Measurements from ENCODE around the gene SOCS6.
"Not testable (repeated sequence)": the region's sequence is repeated elsewhere in the genome, so short reads cannot be mapped to it uniquely, and the experiment has no call there.

The SOCS6 gene

DNA sequence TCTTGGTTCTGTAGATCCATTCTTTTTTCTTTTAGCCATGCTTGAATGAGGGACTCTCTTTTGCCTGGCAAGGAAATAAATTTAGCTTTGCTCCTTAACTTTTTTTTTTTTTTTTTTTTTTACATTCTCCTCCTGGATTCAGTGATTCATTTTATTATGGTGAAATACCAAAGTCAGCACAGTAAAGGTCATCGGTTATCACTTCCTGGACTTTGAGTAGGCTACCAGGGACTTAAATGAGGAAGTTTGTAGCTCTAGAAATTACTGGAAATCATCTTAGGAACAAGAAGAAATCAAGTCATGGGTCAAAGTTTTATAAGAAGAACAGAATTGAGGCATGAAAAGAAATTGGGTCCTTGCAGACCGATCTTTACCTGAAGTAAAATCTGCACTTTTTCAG is 75.0 kb downstream of the SOCS6 start:
- no peak for DNase-seq

DNA sequence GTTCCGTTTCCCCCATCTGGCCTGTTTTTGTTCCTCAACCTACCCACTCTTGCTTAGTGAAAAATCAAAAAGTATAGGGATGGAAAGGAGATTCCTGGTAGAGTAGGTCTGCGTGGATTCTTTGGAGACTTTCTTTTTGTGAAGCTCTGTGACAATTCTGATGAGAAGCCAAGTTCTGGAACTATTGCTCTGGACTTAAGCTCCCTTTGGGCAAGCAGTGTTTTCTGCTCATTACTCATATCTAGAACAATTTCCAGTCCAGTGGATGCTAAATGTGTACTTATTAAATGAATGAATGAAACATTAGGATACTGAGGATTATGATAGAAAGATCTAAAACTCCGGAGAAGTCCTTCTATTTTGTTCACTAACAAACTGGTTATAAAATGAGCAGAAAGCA is 76.5 kb downstream of the SOCS6 start:
- DNase-seq: no peak

DNA sequence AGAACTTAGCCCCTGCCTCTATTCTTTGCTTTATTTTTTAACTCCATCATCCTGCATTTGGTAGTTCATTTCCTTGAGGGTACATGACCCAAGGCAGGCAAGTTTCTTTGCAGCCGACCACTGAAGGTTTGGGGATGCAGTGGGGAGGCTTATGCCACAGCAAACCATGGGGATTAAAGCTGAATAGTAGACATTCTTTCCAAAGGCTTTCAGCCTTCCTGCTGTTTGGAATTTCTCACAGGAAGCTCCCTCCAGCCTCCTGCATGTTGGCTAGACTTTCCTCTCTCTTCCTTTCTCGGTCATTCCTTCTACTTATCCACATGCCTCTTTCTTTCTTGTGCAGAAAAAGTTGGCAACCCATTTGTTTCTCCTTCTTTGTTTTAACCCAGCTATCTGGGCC is 77.3 kb downstream of the SOCS6 start:
- DNase-seq: no peak

DNA sequence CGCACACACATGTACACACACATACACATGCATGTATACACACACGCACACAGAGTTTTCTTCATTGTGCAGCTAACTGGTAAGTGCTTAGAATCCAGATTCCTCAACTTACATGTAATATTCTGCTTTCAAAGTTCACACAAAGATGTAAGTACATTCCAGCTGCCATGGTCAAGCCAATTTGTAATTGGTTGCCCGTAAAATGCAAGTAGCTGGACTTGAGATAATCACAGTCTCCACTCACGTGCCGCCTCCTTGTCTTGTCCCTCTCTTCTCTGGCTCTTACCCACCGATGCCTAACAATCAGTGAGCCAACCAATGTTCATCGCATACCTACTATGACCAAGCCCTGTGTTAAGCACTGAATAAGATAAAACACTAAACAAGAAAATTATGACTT is 77.8 kb downstream of the SOCS6 start:
- DNase-seq: no peak

DNA sequence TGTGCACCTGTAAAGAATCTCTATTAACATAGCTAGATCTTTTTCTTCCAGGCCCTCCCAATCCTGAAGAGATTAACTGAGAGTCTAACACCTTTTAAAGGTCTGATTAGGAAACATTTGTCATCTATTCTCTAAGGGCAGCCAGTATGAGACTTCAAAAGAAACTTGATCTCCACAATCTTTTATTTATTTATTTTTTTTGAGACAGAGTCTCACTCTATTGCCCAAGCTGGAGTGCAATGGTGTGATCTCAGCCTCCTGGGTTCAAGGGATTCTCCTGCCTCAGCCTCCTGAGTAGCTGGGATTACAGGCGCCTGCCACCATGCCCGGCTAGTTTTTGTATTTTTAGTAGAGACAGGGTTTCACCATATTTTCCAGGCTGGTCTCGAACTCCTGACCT is 78.5 kb downstream of the SOCS6 start:
- not testable (repeated sequence) for DNase-seq

DNA sequence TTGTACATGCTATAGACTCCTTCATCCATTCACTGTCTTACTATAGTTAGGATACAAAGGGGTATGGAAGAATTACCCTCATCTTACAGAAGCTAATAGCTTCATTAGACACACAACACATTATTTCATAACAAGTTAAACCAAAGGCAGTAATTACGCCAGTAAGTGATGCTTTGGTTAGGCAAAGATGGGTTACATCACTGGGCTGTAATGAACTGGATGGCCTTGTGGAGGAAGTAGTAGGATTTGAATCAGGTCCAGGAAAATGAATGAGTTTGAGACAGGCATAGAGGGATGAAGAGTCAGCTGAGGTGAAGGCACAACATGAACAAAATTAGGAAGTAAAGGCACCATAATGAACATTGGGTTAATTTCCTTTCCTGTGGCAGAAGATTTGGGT is 80.1 kb downstream of the SOCS6 start:
- DNase-seq: no peak

DNA sequence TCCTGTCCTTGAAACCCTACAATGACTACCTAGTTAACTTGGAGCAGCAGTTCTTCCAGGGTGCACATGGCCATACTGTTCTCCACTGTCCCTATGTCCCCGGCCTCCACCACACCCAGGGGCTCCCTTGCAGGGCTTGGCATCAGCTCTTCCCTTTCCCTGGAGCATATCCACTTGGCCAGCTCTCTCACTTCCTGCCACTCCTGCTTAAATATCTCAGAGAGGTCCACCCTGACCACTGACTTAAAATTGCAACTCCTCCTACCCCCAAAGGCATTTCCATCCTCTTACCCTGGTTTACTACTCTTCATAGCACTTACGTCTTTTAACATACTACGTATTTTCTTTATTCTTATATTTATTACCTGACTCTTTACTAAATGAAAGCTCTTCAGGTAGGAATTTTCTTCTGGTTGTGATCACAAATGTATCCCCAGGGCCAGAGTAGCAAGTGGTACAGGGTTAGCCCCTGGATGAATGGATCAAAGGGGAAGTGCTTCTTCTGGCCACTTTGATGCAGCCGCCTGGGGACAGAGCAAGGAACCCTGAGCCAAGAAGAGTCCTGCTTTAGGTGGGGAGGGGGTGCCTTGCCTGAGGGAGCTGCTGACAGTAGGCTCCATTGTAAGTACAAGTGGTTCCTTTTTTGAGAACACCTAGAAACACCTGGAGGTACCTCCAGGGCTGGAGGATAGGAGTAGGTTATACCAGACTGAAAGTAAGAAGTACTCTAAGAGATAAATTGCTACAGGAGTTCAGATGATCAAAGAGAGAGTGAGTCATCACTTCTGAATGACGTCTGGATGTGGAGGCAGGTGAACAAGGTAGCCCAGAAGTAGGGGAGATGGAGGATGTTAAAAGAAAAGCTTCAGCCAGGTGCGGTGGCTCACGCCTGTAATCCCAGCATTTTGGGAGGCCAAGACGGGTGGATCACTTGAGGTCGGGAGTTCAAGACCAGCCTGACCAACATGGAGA is 82.2 kb downstream of the SOCS6 start:
- no peak for DNase-seq

DNA sequence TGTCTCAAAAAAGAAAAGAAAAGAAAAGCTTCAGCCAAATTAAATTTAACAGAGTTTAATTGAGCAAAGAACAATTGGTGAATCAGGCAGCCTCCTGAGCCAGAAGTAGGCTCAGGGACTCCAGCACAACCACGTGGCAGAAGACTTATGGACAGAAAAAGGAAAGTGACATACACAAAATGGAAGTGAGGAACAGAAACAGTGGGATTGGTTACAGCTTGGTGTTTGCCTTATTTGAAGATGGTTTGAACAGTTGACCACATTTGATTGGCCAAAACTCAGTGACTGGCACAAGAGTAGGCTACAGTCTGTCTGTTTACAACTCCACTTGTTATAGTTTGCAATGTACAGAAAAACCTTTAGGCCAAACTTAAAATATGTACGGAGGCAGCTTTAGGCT is 83.1 kb downstream of the SOCS6 start:
- DNase-seq: no peak

DNA sequence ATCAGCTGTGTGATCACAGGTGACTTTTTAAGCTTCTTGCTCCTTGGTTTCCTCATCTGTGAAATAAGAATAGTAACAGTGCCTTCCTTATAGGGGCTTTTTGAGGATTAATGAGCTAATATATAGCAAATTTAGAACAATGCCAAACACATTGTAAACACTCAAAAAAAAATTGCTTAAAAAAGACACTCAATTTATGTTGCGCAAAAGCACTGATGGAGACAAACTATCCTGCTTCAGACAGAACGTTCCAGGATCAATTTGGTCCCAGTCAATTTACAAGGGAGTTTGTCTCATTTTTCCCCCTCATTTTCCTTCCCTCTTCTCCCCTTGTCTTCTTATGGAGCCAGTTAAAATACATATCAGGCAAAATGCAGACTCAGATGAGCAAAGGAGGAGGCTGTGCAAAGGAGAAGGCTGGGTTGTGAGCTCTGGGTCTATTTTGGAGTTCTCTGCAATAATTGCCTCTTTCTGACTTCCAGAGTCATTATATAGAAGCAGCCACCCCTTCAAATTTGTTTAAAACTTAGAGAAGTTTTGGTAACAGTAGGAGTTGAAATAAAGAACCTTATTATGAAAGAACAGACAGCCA is 83.7 kb downstream of the SOCS6 start:
- no peak for DNase-seq

DNA sequence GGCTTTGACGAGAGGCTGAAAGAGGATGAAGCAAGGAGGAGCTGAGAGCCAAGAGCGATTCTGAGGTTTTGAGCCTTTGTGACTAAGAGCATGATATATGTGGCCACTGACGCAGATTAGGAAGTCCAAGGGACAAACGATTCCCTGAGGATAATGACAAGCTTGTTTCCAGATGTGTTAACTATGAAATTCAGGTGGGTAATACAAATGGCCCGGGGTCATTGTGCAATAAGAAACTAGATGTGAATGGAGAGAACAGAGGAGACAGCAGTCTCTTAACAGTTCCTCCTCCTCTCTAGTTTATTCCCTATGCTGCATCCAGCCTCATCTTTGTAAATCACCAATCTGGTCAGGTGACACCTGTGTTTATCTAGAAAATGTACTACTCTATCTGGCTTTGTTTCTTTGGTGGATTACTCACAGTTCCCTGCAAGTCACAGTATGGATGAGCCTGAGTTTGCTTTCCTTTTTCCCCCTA is 84.2 kb downstream of the SOCS6 start:
- DNase-seq: no peak

DNA sequence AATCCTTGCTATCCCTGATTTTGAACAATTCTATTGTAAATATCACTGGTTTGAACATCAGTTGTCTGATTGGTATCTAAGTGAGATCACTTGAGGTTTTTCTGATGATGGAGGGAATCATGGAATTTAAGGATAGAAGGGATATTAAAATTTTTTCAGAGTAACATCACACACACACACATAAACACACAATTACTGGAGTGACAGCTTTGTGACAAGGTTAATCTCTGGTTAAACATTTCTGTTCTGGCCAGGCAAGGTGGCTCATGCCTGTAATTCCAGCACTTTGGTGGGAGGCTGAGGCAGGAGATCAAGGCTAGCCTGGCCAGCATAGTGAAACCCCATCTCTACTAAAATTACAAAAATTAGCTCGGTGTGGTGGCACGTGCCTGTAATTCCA is 85.3 kb downstream of the SOCS6 start:
- no peak for DNase-seq

DNA sequence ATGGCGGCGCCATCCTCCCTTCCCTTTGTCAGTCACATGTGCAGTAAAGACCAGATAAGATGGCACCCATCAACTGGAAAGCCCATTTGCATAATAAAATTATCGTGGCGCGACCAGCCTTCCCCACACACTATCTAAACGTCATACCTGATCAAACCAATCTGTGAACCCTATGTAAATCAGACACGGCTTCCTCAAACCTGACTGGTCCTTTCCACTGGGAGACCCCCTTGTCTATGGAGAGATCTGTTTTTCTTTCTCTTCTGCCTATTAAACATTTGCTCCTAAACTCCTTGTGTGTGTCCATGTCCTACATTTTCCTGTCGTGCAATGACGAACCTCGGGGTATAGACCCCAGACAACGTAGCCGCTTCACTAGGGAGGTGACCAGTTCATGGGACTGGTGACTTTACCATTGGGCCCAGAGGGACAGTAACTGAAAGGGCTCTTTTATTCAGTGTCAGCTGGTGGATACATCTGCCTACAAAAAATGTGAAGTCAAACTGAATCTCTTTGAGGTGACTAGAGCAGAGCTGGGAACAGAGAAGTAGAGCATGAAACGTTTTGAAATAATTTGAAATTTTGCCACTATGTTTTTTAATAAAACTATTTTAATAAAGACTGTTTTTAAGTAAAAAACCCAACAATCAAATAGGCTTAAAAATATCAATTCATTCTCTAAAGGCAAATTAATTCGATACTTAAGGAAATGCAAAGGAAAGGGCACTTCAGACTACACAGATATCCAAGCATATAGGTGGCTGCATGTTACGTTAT is 87.5 kb downstream of the SOCS6 start:
- no peak for DNase-seq

DNA sequence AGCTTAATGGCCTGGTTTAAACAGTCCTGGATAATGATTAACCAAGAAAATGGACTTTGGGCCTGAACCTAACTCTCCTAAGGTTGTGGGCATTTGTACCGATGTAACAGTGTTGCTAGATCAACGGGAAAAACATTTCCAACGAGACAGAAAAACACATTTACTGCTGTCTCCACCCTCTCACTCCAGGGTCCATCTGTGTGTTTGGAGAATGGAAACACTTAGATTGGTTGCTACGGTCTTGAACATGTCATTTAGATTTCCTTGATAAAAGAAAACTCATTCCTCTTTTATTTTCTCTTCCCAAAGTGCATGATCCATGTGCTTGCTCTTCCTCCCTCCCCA is 88.0 kb downstream of the SOCS6 start:
- DNase-seq: no peak

DNA sequence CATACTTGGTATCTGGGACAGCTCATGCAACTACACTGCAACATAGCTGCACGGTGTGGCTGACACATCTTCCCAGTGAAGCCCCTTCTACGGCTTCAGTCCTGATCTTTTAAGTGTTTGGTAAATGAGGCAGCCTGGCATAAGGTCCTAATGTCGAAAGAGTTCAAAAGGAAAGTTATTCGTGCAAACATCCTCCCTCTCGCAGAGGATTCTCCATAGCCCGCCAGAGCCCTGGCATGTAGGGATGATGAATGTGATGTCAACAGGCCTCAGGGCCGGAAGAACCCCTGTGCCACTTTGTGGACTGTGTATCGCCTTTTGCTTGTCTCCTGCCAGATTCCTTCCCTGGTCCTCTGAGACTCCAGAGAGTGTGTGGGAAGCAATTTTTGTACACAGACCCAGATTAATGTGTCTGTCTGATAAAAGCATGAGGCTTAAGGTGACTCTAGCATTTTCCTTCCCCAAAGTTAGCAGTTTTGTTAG is 88.5 kb downstream of the SOCS6 start:
- DNase-seq: no peak

DNA sequence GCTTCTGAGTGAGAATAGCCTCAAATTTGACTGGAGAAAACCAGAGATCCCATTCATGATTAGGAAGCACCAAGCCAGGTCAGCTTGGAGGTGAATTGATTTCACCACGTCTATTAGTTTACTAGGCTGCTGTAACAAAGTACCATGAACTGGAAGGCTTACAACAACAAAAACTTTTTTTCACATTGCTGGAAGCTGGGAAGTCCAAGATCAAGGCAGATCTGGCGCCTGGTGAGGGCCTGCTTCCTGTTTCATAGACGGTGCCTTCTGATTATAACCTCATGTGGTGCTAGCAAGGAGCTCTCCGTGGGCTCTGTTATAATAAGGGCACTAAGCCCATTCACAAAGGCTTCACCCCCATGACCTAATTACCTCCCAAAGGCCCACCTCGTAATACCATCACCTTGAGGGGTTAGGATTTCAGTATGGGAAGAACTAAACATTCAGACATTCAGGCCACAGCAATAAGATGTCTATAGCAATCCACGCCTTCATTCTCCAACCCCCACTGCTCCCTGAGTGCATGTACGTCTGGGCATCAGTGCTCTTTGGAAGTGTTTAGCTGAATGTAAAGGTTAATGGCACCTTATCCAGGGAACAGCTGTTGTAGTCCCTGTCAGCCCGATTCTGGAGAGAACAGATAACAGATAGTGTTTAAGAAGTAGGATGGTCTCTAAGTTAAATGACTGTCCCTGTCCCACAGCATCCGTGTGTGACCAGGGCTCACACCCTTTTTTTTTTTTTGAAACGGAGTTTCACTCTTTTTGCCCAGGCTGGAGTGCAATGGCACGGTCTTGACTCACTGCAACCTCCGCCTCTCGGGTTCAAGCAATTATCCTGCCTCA is 89.2 kb downstream of the SOCS6 start:
- DNase-seq: no peak
